Measurements from ENCODE around the gene CCSAP. TPM values are rescaled to one million over a fixed set of nuclear protein-coding genes. Genes with fewer than 3 reads are reported as not detected.

Gene CCSAP
- total RNA-seq, 1 donor from 2014 or later = 34.4 TPM

- peaks cover 18% of the 10 kb centered on the region for H3K4me1 Mint-ChIP-seq
- TF ChIP-seq EZH2phosphoT487 (IDR thresholded peaks at IDR 0.05) (no peak), EZH2 (IDR thresholded peaks at IDR 0.05) (no peak)
- TF ChIP-seq, protein P1, sequence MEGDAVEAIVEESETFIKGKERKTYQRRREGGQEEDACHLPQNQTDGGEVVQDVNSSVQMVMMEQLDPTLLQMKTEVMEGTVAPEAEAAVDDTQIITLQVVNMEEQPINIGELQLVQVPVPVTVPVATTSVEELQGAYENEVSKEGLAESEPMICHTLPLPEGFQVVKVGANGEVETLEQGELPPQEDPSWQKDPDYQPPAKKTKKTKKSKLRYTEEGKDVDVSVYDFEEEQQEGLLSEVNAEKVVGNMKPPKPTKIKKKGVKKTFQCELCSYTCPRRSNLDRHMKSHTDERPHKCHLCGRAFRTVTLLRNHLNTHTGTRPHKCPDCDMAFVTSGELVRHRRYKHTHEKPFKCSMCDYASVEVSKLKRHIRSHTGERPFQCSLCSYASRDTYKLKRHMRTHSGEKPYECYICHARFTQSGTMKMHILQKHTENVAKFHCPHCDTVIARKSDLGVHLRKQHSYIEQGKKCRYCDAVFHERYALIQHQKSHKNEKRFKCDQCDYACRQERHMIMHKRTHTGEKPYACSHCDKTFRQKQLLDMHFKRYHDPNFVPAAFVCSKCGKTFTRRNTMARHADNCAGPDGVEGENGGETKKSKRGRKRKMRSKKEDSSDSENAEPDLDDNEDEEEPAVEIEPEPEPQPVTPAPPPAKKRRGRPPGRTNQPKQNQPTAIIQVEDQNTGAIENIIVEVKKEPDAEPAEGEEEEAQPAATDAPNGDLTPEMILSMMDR (IDR thresholded peaks at IDR 0.05) = no peak
- H3K4me1 ChIP-seq = peaks cover 14% of the 10 kb centered on the region
- H3K27ac Mint-ChIP-seq = no peak overlapping the region
- no peaks in the 10 kb centered on the region for H3K9me3 ChIP-seq (ENCODE audit: low read depth)
- peaks cover 13% of the 10 kb centered on the region for H3K9me3 Mint-ChIP-seq
- no peaks in the 10 kb centered on the region for H3K27me3 ChIP-seq
- H2AFZ ChIP-seq (replicated peaks) = no peak overlapping the region
- H3K4me2 ChIP-seq = no peak overlapping the region
- peaks cover 18% of the 10 kb centered on the region for H3K36me3 Mint-ChIP-seq
- no peak for DNase-seq (ENCODE audit: low spot score)
- H4K20me1 ChIP-seq (ENCODE audit: low read depth) = peaks cover 43% of the 10 kb centered on the region
- no peak overlapping the region for H3K4me3 Mint-ChIP-seq
- no peak overlapping the region for H3K4me3 ChIP-seq
- H3K79me2 ChIP-seq (ENCODE audit: low read depth) = peaks cover 89% of the 10 kb centered on the region
- H3K9ac ChIP-seq = no peak overlapping the region
- peaks cover 14% of the 10 kb centered on the region for H3F3A ChIP-seq (ENCODE audit: low read depth)
- no peak overlapping the region for H3K27ac ChIP-seq
- H3K36me3 ChIP-seq = no peaks in the 10 kb centered on the region
- H3K27me3 Mint-ChIP-seq (ENCODE audit: insufficient read depth, low read depth) = no peaks in the 10 kb centered on the region
Measured at GRCh38 chr1:229336345-229336744, 6.5 kb downstream of the CCSAP start.

DNA sequence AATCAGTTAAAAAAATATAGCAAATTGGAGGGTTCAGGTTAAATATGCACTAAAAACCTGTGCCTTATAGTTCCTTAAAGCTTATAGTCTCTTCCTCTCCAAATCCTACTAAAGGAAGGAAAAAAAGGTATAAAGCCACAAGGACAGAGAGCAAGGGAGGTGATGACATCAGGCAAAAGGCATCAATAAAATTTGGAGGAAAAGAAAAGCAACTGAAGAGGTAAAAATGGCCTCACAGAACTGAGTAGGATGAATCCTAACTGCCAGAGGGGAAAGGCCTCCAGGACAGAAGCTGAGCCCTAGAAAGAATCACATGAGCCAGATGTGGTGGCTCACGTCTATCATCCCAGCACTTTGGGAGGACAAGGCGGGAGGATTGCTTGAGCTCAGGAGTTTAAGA lies 8.1 kb downstream of the CCSAP start:
- H3K4me3 ChIP-seq = no peak overlapping the region
- H4K20me1 ChIP-seq (ENCODE audit: low read depth) = peaks cover 28% of the 10 kb centered on the region
- H3K36me3 Mint-ChIP-seq = peaks cover 22% of the 10 kb centered on the region
- peaks cover 78% of the 10 kb centered on the region for H3K79me2 ChIP-seq (ENCODE audit: low read depth)
- H3K9me3 Mint-ChIP-seq = peaks cover 13% of the 10 kb centered on the region
- DNase-seq (ENCODE audit: low spot score) = no peak
- no peaks in the 10 kb centered on the region for H3K27me3 Mint-ChIP-seq (ENCODE audit: insufficient read depth, low read depth)
- H3F3A ChIP-seq (ENCODE audit: low read depth) = no peaks in the 10 kb centered on the region
- H3K27ac Mint-ChIP-seq = no peak overlapping the region
- no peak overlapping the region for H3K4me2 ChIP-seq
- H3K27me3 ChIP-seq = no peaks in the 10 kb centered on the region
- peaks cover 7% of the 10 kb centered on the region for H3K4me1 Mint-ChIP-seq
- H3K9me3 ChIP-seq (ENCODE audit: low read depth) = no peaks in the 10 kb centered on the region
- H3K27ac ChIP-seq = no peak overlapping the region
- H3K36me3 ChIP-seq = no peaks in the 10 kb centered on the region
- H3K4me1 ChIP-seq = peaks cover 1% of the 10 kb centered on the region
- no peak overlapping the region for H2AFZ ChIP-seq (replicated peaks)
- no peak overlapping the region for H3K9ac ChIP-seq
- H3K4me3 Mint-ChIP-seq = no peak overlapping the region
- TF ChIP-seq EZH2phosphoT487 (IDR thresholded peaks at IDR 0.05) (no peak), EZH2 (IDR thresholded peaks at IDR 0.05) (no peak)
- TF ChIP-seq, protein P1 (IDR thresholded peaks at IDR 0.05) = no peak

- Histone ChIP-seq H3F3A (ENCODE audit: low read depth) (no peaks in the 10 kb centered on the region), H3K27me3 (no peaks in the 10 kb centered on the region), H3K9ac (no peak overlapping the region), H3K4me3 (no peak overlapping the region), H4K20me1 (ENCODE audit: low read depth) (peaks cover 24% of the 10 kb centered on the region), H2AFZ (replicated peaks) (no peak overlapping the region), H3K27ac (no peak overlapping the region), H3K4me2 (no peak overlapping the region), H3K9me3 (ENCODE audit: low read depth) (no peaks in the 10 kb centered on the region), H3K36me3 (no peaks in the 10 kb centered on the region), H3K79me2 (ENCODE audit: low read depth) (peaks cover 74% of the 10 kb centered on the region), H3K4me1 (no peaks in the 10 kb centered on the region)
- Mint-ChIP-seq H3K4me1 (peaks cover 3% of the 10 kb centered on the region), H3K27me3 (ENCODE audit: insufficient read depth, low read depth) (no peaks in the 10 kb centered on the region), H3K9me3 (peaks cover 13% of the 10 kb centered on the region), H3K4me3 (no peak overlapping the region), H3K36me3 (peaks cover 22% of the 10 kb centered on the region), H3K27ac (no peak overlapping the region)
- TF ChIP-seq EZH2 (IDR thresholded peaks at IDR 0.05) (no peak), EZH2phosphoT487 (IDR thresholded peaks at IDR 0.05) (no peak)
- TF ChIP-seq, protein P1 (IDR thresholded peaks at IDR 0.05) = no peak
- no peak for DNase-seq (ENCODE audit: low spot score)
Measured at GRCh38 chr1:229334269-229334668, 8.6 kb downstream of the CCSAP start.

All from neural progenitor cell (in vitro differentiated cells).